ENCODE data around the gene OR6F1. TPM values are rescaled to one million over a fixed set of nuclear protein-coding genes. Genes with fewer than 3 reads are reported as not detected.

The OR6F1 gene
- total RNA-seq, 1 experiment from 2014 or later = not detected

GRCh38 chr1:247669225-247669624 is 47.2 kb downstream of the OR6F1 start (continued):
- TF ChIP-seq ERG (CRISPR knock-in tag; IDR thresholded peaks at IDR 0.05) = no peak

Other genes with a start within 250 kb of the OR6F1 start
- gene OR2C3, start 180.2 kb downstream of the OR6F1 start, total RNA-seq (2021) = not detected in 3 replicates
- not detected in 3 replicates for gene GCSAML, start 167.5 kb downstream of the OR6F1 start, total RNA-seq (2021)
- gene OR2G2, start 128.3 kb downstream of the OR6F1 start, total RNA-seq (2021) = not detected in 3 replicates
- gene OR2G3, start 111.1 kb downstream of the OR6F1 start, total RNA-seq (2021) = not detected in 3 replicates
- gene OR13G1, start 36.9 kb downstream of the OR6F1 start, total RNA-seq (2021) = not detected in 3 replicates
- not detected in 3 replicates for gene OR14K1, start 22.0 kb upstream of the OR6F1 start, total RNA-seq (2021)
- gene OR14A2, start 31.5 kb upstream of the OR6F1 start, total RNA-seq (2021) = not detected in 3 replicates
- not detected in 3 replicates for gene OR1C1, start 43.9 kb upstream of the OR6F1 start, total RNA-seq (2021)
- gene OR14A16, start 107.5 kb upstream of the OR6F1 start, total RNA-seq (2021) = 0.17 to 0.18 TPM in 2 of 3 replicates, not detected in the other
- not detected in 3 replicates for gene OR11L1, start 125.2 kb upstream of the OR6F1 start, total RNA-seq (2021)
- gene TRIM58, start 140.5 kb upstream of the OR6F1 start, total RNA-seq (2021) = 1.0 to 1.9 TPM (median 1.6 TPM) in 3 replicates
- 0.17 to 0.41 TPM (median 0.32 TPM) in 3 replicates for gene OR2W3, start 178.9 kb upstream of the OR6F1 start, total RNA-seq (2021)
- gene OR2T8, start 203.6 kb upstream of the OR6F1 start, total RNA-seq (2021) = not detected in 3 replicates
- not detected in 3 replicates for gene OR2AJ1, start 208.2 kb upstream of the OR6F1 start, total RNA-seq (2021)
- gene OR2L8, start 232.2 kb upstream of the OR6F1 start, total RNA-seq (2021) = not detected in 3 replicates
- gene OR2AK2, start 248.6 kb upstream of the OR6F1 start, total RNA-seq (2021) = not detected in 3 replicates

All from WTC11 (cell line).